GM23338 (cell line): ENCODE results near the gene CD300H. TPM values are rescaled to one million over a fixed set of nuclear protein-coding genes. Genes with fewer than 3 reads are reported as not detected.

Source experiments
- ATAC-seq: fragments of 200-7000 bp; cut with Tn5 transposase; 3 replicates; pipeline ENCODE4 v1.9.1; 2020
- DNase-seq: peaks from one replicate; pipeline ENCODE4 v3.0.0-alpha.2; 2015; ENCODE audit warnings: low spot score
- H2AFZ ChIP-seq: fragments of 200-600 bp; sonication (generic); 2 replicates; pipeline ENCODE4 v1.8.0; 2016; ENCODE audit warnings: antibody characterized with exemption, mild to moderate bottlenecking, moderate library complexity
- H3F3A ChIP-seq: fragments of 200-600 bp; sonication (generic); replicated peaks from 2 replicates; pipeline ENCODE4 v1.8.0; 2017; ENCODE audit warnings: antibody characterized with exemption, mixed run types, low read depth
- H3K27ac ChIP-seq: fragments of 200-600 bp; sonication (generic); 2 replicates; pipeline ENCODE4 v1.6.1; 2016; ENCODE audit warnings: low read depth
- H3K27me3 ChIP-seq: fragments of 200-600 bp; sonication (generic); 2 replicates; pipeline ENCODE4 v1.8.0; 2016; ENCODE audit warnings: mild to moderate bottlenecking, mixed run types, moderate library complexity; ENCODE audit not compliant: insufficient read depth
- H3K36me3 ChIP-seq: fragments of 200-600 bp; sonication (generic); 2 replicates; pipeline ENCODE4 v1.8.0; 2016; ENCODE audit warnings: mild to moderate bottlenecking; ENCODE audit not compliant: insufficient read depth
- H3K4me1 ChIP-seq: fragments of 200-600 bp; sonication (generic); 2 replicates; pipeline ENCODE4 v1.8.0; 2016; ENCODE audit warnings: mild to moderate bottlenecking, moderate library complexity; ENCODE audit not compliant: insufficient read depth
- H3K4me2 ChIP-seq: fragments of 200-600 bp; sonication (generic); 2 replicates; pipeline ENCODE4 v1.7.1; 2017; ENCODE audit warnings: mixed run types
- H3K4me3 ChIP-seq: fragments of 200-600 bp; sonication (generic); 2 replicates; pipeline ENCODE4 v1.6.1; 2016; ENCODE audit warnings: mixed run types
- H3K79me2 ChIP-seq: fragments of 200-600 bp; sonication (generic); replicated peaks from 2 replicates; pipeline ENCODE4 v1.8.0; 2017; ENCODE audit warnings: mild to moderate bottlenecking; ENCODE audit not compliant: insufficient read depth
- H3K9me2 ChIP-seq: fragments of 200-600 bp; sonication (generic); 2 replicates; pipeline ENCODE4 v1.8.0; 2017; ENCODE audit not compliant: insufficient read depth
- H4K20me1 ChIP-seq: fragments of 200-600 bp; sonication (generic); replicated peaks from 2 replicates; pipeline ENCODE4 v1.8.0; 2017; ENCODE audit warnings: mild to moderate bottlenecking; ENCODE audit not compliant: insufficient read depth
- H3K27ac Mint-ChIP-seq: 2 replicates; pipeline ENCODE4 v1.8.0; 2020; ENCODE audit warnings: inconsistent platforms, mild to moderate bottlenecking, moderate library complexity, mixed read lengths
- H3K27me3 Mint-ChIP-seq: 3 replicates; pipeline ENCODE4 v1.8.0; 2022; ENCODE audit warnings: low read depth, mild to moderate bottlenecking, moderate library complexity, mixed read lengths, inconsistent platforms; ENCODE audit not compliant: insufficient read depth, poor library complexity
- H3K36me3 Mint-ChIP-seq: 3 replicates; pipeline ENCODE4 v1.8.0; 2021; ENCODE audit warnings: low read depth, mild to moderate bottlenecking, inconsistent platforms, moderate library complexity, mixed read lengths
- H3K4me1 Mint-ChIP-seq: 3 replicates; pipeline ENCODE4 v1.8.0; 2020; ENCODE audit warnings: mild to moderate bottlenecking, inconsistent platforms, mixed read lengths
- H3K4me3 Mint-ChIP-seq: 3 replicates; pipeline ENCODE4 v1.8.0; 2021; ENCODE audit warnings: moderate library complexity, mild to moderate bottlenecking, inconsistent platforms, mixed read lengths
- H3K9me3 Mint-ChIP-seq: 3 replicates; pipeline ENCODE4 v1.8.0; 2020; ENCODE audit warnings: moderate library complexity, mild to moderate bottlenecking, inconsistent platforms, mixed read lengths
- EZH2 ChIP-seq: fragments of 200-600 bp; sonication (generic); IDR thresholded peaks from one replicate; pipeline ENCODE4 v1.8.0; 2017; ENCODE audit warnings: antibody characterized with exemption, mild to moderate bottlenecking, low read depth; ENCODE audit not compliant: unreplicated experiment
- EZH2phosphoT487 ChIP-seq: fragments of 200-600 bp; sonication (generic); IDR thresholded peaks from one replicate; pipeline ENCODE4 v1.8.1; 2018; ENCODE audit warnings: antibody characterized with exemption; ENCODE audit not compliant: unreplicated experiment
- JUNB ChIP-seq: IDR thresholded peaks from one replicate; pipeline ENCODE4 v1.6.1; 2016; ENCODE audit warnings: antibody characterized with exemption; ENCODE audit not compliant: unreplicated experiment
- NANOG ChIP-seq: IDR thresholded peaks from 2 replicates; pipeline ENCODE4 v1.6.1; 2016; ENCODE audit warnings: antibody characterized with exemption, borderline replicate concordance
- POLR2AphosphoS5 ChIP-seq: IDR thresholded peaks from 2 replicates; pipeline ENCODE4 v1.6.1; 2016; ENCODE audit warnings: antibody characterized with exemption, low read depth
- STAT1 ChIP-seq: IDR thresholded peaks from one replicate; pipeline ENCODE4 v1.6.1; 2016; ENCODE audit warnings: antibody characterized with exemption; ENCODE audit not compliant: unreplicated experiment
- ZNF331 ChIP-seq: fragments of 250-450 bp; sonication (Bioruptor Pico); IDR thresholded peaks from 2 replicates; pipeline ENCODE4 v1.5.0; 2020; ENCODE audit warnings: low read depth, mild to moderate bottlenecking, moderate library complexity
- polyA plus RNA-seq: library from polyadenylated mRNA; unstranded; fragments of >200 nt; fragmentation: Nextera tagmentation; extraction: Ambion mirVana; gene quantifications from 2 replicates; pipeline ENCODE4 v1.2.1, GENCODE V29; 2016
- total RNA-seq: library from RNA; depleted of rRNA; stranded (reverse); fragments of >200 nt; shearing (Covaris generic); gene quantifications from 2 replicates; pipeline ENCODE4 v1.2.3, GENCODE V29; 2014
- TF ChIP-seq, protein P1 (sequence below): fragments of 250-450 bp; sonication (Bioruptor Pico); IDR thresholded peaks from 2 replicates; pipeline ENCODE4 v1.5.0; 2020; ENCODE audit warnings: mild to moderate bottlenecking, moderate library complexity
- TF ChIP-seq, protein P2 (sequence below): IDR thresholded peaks from 2 replicates; pipeline ENCODE4 v1.6.1; 2016; ENCODE audit warnings: antibody characterized with exemption
- TF ChIP-seq, protein P3 (sequence below), 2 experiments: fragments of 200-600 bp in 1 of 2; sonication (generic) in 1 of 2; conservative IDR thresholded peaks; 2 replicates each; pipeline versions ENCODE4 v1.5.1 to v1.6.1; 2016 to 2017; ENCODE audit warnings: antibody characterized with exemption in 2 of 2, low read depth in 2 of 2, mild to moderate bottlenecking in 2 of 2, moderate library complexity in 1 of 2
- TF ChIP-seq, protein P4 (sequence below): IDR thresholded peaks from one replicate; pipeline ENCODE4 v1.6.1; 2018; ENCODE audit warnings: antibody characterized with exemption; ENCODE audit not compliant: unreplicated experiment

The CD300H gene
- total and polyA plus RNA-seq, 2 experiments from 2014 or later = not detected

DNA sequence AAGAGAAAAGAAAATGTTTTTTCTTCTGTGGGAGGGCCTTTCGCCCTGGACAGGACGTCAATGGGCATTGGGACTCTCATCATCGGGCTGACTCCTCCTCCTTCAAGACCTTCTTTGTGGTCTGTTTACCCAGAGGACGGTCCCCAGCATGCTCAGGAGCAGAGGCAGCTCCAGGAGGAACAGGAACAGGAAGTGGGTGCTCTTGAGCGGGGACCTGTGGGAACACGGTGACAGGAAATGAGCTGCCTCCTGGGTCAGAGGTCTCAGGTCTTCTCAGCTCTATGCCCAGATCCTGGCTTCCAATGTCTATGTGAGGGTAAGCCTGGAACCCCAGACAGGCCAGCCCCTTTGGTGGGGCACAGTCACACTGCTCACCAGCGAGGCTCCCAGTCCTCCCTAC, 12.6 kb upstream of the CD300H start (continued):
- TF ChIP-seq, protein P1, sequence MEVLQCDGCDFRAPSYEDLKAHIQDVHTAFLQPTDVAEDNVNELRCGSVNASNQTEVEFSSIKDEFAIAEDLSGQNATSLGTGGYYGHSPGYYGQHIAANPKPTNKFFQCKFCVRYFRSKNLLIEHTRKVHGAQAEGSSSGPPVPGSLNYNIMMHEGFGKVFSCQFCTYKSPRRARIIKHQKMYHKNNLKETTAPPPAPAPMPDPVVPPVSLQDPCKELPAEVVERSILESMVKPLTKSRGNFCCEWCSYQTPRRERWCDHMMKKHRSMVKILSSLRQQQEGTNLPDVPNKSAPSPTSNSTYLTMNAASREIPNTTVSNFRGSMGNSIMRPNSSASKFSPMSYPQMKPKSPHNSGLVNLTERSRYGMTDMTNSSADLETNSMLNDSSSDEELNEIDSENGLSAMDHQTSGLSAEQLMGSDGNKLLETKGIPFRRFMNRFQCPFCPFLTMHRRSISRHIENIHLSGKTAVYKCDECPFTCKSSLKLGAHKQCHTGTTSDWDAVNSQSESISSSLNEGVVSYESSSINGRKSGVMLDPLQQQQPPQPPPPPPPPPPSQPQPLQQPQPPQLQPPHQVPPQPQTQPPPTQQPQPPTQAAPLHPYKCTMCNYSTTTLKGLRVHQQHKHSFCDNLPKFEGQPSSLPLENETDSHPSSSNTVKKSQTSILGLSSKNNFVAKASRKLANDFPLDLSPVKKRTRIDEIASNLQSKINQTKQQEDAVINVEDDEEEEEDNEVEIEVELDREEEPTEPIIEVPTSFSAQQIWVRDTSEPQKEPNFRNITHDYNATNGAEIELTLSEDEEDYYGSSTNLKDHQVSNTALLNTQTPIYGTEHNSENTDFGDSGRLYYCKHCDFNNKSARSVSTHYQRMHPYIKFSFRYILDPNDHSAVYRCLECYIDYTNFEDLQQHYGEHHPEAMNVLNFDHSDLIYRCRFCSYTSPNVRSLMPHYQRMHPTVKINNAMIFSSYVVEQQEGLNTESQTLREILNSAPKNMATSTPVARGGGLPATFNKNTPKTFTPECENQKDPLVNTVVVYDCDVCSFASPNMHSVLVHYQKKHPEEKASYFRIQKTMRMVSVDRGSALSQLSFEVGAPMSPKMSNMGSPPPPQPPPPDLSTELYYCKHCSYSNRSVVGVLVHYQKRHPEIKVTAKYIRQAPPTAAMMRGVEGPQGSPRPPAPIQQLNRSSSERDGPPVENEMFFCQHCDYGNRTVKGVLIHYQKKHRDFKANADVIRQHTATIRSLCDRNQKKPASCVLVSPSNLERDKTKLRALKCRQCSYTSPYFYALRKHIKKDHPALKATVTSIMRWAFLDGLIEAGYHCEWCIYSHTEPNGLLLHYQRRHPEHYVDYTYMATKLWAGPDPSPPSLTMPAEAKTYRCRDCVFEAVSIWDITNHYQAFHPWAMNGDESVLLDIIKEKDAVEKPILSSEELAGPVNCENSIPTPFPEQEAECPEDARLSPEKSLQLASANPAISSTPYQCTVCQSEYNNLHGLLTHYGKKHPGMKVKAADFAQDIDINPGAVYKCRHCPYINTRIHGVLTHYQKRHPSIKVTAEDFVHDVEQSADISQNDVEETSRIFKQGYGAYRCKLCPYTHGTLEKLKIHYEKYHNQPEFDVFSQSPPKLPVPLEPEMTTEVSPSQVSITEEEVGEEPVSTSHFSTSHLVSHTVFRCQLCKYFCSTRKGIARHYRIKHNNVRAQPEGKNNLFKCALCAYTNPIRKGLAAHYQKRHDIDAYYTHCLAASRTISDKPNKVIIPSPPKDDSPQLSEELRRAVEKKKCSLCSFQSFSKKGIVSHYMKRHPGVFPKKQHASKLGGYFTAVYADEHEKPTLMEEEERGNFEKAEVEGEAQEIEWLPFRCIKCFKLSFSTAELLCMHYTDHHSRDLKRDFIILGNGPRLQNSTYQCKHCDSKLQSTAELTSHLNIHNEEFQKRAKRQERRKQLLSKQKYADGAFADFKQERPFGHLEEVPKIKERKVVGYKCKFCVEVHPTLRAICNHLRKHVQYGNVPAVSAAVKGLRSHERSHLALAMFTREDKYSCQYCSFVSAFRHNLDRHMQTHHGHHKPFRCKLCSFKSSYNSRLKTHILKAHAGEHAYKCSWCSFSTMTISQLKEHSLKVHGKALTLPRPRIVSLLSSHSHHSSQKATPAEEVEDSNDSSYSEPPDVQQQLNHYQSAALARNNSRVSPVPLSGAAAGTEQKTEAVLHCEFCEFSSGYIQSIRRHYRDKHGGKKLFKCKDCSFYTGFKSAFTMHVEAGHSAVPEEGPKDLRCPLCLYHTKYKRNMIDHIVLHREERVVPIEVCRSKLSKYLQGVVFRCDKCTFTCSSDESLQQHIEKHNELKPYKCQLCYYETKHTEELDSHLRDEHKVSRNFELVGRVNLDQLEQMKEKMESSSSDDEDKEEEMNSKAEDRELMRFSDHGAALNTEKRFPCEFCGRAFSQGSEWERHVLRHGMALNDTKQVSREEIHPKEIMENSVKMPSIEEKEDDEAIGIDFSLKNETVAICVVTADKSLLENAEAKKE (CRISPR knock-in tag) = no peak
- no peak for TF ChIP-seq JUNB
- TF ChIP-seq NANOG = no peak
- TF ChIP-seq ZNF331 = no peak
- TF ChIP-seq STAT1 = no peak
- TF ChIP-seq, protein P2, sequence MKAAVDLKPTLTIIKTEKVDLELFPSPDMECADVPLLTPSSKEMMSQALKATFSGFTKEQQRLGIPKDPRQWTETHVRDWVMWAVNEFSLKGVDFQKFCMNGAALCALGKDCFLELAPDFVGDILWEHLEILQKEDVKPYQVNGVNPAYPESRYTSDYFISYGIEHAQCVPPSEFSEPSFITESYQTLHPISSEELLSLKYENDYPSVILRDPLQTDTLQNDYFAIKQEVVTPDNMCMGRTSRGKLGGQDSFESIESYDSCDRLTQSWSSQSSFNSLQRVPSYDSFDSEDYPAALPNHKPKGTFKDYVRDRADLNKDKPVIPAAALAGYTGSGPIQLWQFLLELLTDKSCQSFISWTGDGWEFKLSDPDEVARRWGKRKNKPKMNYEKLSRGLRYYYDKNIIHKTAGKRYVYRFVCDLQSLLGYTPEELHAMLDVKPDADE = no peak

DNA sequence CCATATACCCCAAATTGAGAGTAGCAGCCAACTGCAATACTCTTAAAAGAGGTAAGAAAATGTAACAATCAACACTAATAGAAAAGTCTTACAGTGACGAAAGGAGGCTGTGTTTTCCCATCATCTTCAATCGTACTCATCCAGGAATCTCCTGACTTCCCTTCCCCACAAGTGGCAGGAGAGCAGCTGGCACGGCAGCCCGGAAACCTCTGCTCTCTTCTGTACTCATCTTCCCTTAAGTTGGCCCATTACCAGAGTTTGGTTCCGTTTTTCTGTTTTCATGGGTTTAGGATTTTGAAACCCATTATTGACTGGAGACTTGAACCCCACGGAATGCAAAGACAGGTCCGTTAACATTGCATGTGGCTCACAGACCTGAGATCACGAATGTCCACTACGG, 11.7 kb upstream of the CD300H start:
- H3K27me3 Mint-ChIP-seq = peaks cover 3% of the 10 kb centered on the region
- no peak overlapping the region for H3K27ac ChIP-seq
- H3K9me3 Mint-ChIP-seq = peaks cover 2% of the 10 kb centered on the region
- no peak overlapping the region for H3K27ac Mint-ChIP-seq
- no peaks in the 10 kb centered on the region for H3F3A ChIP-seq
- H3K4me3 Mint-ChIP-seq = no peak overlapping the region
- no peaks in the 10 kb centered on the region for H3K4me1 ChIP-seq
- DNase-seq = no peak
- no peak overlapping the region for H3K4me3 ChIP-seq
- H3K36me3 ChIP-seq = no peaks in the 10 kb centered on the region
- H4K20me1 ChIP-seq = no peaks in the 10 kb centered on the region
- no peak for ATAC-seq
- no peaks in the 10 kb centered on the region for H3K9me2 ChIP-seq
- H3K79me2 ChIP-seq = no peaks in the 10 kb centered on the region
- H3K4me1 Mint-ChIP-seq = peaks cover 5% of the 10 kb centered on the region; the same call in 1 of the 3 replicates
- no peaks in the 10 kb centered on the region for H3K27me3 ChIP-seq
- H3K36me3 Mint-ChIP-seq = no peaks in the 10 kb centered on the region; the same call in 2 of the 3 replicates
- no peak overlapping the region for H3K4me2 ChIP-seq
- H2AFZ ChIP-seq = no peak overlapping the region
- no peak for TF ChIP-seq ZNF331
- TF ChIP-seq EZH2 = no peak
- TF ChIP-seq, protein P3, sequence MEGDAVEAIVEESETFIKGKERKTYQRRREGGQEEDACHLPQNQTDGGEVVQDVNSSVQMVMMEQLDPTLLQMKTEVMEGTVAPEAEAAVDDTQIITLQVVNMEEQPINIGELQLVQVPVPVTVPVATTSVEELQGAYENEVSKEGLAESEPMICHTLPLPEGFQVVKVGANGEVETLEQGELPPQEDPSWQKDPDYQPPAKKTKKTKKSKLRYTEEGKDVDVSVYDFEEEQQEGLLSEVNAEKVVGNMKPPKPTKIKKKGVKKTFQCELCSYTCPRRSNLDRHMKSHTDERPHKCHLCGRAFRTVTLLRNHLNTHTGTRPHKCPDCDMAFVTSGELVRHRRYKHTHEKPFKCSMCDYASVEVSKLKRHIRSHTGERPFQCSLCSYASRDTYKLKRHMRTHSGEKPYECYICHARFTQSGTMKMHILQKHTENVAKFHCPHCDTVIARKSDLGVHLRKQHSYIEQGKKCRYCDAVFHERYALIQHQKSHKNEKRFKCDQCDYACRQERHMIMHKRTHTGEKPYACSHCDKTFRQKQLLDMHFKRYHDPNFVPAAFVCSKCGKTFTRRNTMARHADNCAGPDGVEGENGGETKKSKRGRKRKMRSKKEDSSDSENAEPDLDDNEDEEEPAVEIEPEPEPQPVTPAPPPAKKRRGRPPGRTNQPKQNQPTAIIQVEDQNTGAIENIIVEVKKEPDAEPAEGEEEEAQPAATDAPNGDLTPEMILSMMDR (conservative IDR thresholded peaks at IDR 0.05; ENCODE audit: low read depth in 2 of 2) = no peak
- TF ChIP-seq, protein P4, sequence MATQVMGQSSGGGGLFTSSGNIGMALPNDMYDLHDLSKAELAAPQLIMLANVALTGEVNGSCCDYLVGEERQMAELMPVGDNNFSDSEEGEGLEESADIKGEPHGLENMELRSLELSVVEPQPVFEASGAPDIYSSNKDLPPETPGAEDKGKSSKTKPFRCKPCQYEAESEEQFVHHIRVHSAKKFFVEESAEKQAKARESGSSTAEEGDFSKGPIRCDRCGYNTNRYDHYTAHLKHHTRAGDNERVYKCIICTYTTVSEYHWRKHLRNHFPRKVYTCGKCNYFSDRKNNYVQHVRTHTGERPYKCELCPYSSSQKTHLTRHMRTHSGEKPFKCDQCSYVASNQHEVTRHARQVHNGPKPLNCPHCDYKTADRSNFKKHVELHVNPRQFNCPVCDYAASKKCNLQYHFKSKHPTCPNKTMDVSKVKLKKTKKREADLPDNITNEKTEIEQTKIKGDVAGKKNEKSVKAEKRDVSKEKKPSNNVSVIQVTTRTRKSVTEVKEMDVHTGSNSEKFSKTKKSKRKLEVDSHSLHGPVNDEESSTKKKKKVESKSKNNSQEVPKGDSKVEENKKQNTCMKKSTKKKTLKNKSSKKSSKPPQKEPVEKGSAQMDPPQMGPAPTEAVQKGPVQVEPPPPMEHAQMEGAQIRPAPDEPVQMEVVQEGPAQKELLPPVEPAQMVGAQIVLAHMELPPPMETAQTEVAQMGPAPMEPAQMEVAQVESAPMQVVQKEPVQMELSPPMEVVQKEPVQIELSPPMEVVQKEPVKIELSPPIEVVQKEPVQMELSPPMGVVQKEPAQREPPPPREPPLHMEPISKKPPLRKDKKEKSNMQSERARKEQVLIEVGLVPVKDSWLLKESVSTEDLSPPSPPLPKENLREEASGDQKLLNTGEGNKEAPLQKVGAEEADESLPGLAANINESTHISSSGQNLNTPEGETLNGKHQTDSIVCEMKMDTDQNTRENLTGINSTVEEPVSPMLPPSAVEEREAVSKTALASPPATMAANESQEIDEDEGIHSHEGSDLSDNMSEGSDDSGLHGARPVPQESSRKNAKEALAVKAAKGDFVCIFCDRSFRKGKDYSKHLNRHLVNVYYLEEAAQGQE = no peak
- no peak for TF ChIP-seq NANOG
- TF ChIP-seq STAT1 = no peak
- no peak for TF ChIP-seq JUNB
- TF ChIP-seq POLR2AphosphoS5 = no peak
- no peak for TF ChIP-seq EZH2phosphoT487
